Colonic mucosa (tissue), 4 donors: ENCODE measurements around the gene ACIN1. TPM values are rescaled to one million over a fixed set of nuclear protein-coding genes. Genes with fewer than 3 reads are reported as not detected.
A peak's percentile ranks its signal among the peaks of the same experiment; 100 is the strongest.

Experiments
- DNase-seq: peaks from one replicate; pipeline ENCODE4 v3.0.0-alpha.2; 2020
- H3K27ac ChIP-seq: fragments of 200-600 bp; one replicate; pipeline ENCODE4 v1.8.0; 2021
- H3K27me3 ChIP-seq: fragments of 200-600 bp; one replicate; pipeline ENCODE4 v1.8.0; 2021
- H3K36me3 ChIP-seq: fragments of 200-600 bp; one replicate; pipeline ENCODE4 v1.8.0; 2021
- H3K4me1 ChIP-seq: fragments of 200-600 bp; one replicate; pipeline ENCODE4 v1.8.0; 2021; ENCODE audit warnings: mild to moderate bottlenecking
- H3K4me3 ChIP-seq: fragments of 200-600 bp; one replicate; pipeline ENCODE4 v1.8.0; 2021
- H3K9ac ChIP-seq, 2 donors: one replicate each; pipeline ENCODE4 v1.7.0; 2013; ENCODE audit warnings: control low read depth in 2 of 2, low read depth in 2 of 2, low read length in 2 of 2
- H3K9me3 ChIP-seq: fragments of 200-600 bp; one replicate; pipeline ENCODE4 v1.8.0; 2021
- CTCF ChIP-seq: fragments of 200-600 bp; IDR thresholded peaks from one replicate; pipeline ENCODE4 v1.8.0; 2022; ENCODE audit warnings: antibody characterized with exemption, mild to moderate bottlenecking
- intact Hi-C: fragments of 100-400 bp; cut with DNase I; formaldehyde crosslinking; loops from one replicate; pipeline ENCODE4 v1.14.1; 2022
- total RNA-seq, 2 donors: library from RNA; stranded (reverse); fragmentation: NEBNext Ultra II Directional in 1 of 2; extraction: Animal tissue kit (Norgen Biotek cat#: 25700) in 1 of 2; gene quantifications; one replicate each; pipeline ENCODE4 v1.2.1, GENCODE V29; 2021
- donor health status: healthy.
- donor health status: DM: no; HTN: no; CAD: no.
- donor health status: DM: no; HTN: no; CAD: no.

ACIN1 gene
- 100 to 1,000 TPM in 1 of 2 donors, 10 to 100 TPM in 1; 99.4 to 154 TPM for total RNA-seq

GRCh38 chr14:23094666-23095195 lies at the start of gene ACIN1:
Gene ACIN1, minus strand, starts transcription at chr14:23095136. Its CDS starts 24 bp downstream, at chr14:23095112.
- Histone ChIP-seq H3K9me3 (no peaks in the 10 kb centered on the region), H3K27me3 (no peaks in the 10 kb centered on the region), H3K4me1 (peaks cover 4% of the 10 kb centered on the region), H3K4me3 (peak within 1 kb of the TSS; percentile 74), H3K27ac (peak within 1 kb of the TSS; percentile 98), H3K36me3 (peaks cover 17% of the 10 kb centered on the region), H3K9ac (peak within 1 kb of the TSS; percentile 98 to 99)
- intact Hi-C loops: no loop called here
- peak; percentile 85 for DNase-seq
- TF ChIP-seq CTCF: no peak

GRCh38 chr14:23143911-23144310 lies 49.0 kb upstream of the ACIN1 start:
- no peak overlapping the region for H3K9ac ChIP-seq
- no peak for DNase-seq
- TF ChIP-seq CTCF: no peak
- H3K36me3 ChIP-seq: no peaks in the 10 kb centered on the region
- H3K27me3 ChIP-seq: no peaks in the 10 kb centered on the region
- intact Hi-C loops: no loop called here
- no peaks in the 10 kb centered on the region for H3K9me3 ChIP-seq
- H3K4me3 ChIP-seq: no peak overlapping the region
- no peaks in the 10 kb centered on the region for H3K4me1 ChIP-seq
- no peak overlapping the region for H3K27ac ChIP-seq

- no peaks in the 10 kb centered on the region for H3K9me3 ChIP-seq
- no peaks in the 10 kb centered on the region for H3K4me1 ChIP-seq
- no peak for TF ChIP-seq CTCF
- H3K36me3 ChIP-seq: no peaks in the 10 kb centered on the region
- no peak overlapping the region for H3K9ac ChIP-seq
- H3K4me3 ChIP-seq: no peak overlapping the region
- no peak overlapping the region for H3K27ac ChIP-seq
- no peak for DNase-seq
- H3K27me3 ChIP-seq: no peaks in the 10 kb centered on the region
- intact Hi-C loops: no loop called here
Measured at GRCh38 chr14:23142826-23143225, 47.9 kb upstream of the ACIN1 start.

- no peak for TF ChIP-seq CTCF
- Histone ChIP-seq H3K27me3 (no peaks in the 10 kb centered on the region), H3K4me1 (no peaks in the 10 kb centered on the region), H3K9ac (no peak overlapping the region), H3K4me3 (no peak overlapping the region), H3K9me3 (no peaks in the 10 kb centered on the region), H3K36me3 (no peaks in the 10 kb centered on the region), H3K27ac (no peak overlapping the region)
- intact Hi-C loops: no loop called here
- DNase-seq: no peak
Measured at GRCh38 chr14:23141706-23142444, 46.9 kb upstream of the ACIN1 start.

GRCh38 chr14:23140371-23140770 lies 45.4 kb upstream of the ACIN1 start:
- Histone ChIP-seq H3K27ac (no peak overlapping the region), H3K4me1 (no peaks in the 10 kb centered on the region), H3K36me3 (no peaks in the 10 kb centered on the region), H3K27me3 (no peaks in the 10 kb centered on the region), H3K9me3 (no peaks in the 10 kb centered on the region), H3K9ac (no peak overlapping the region), H3K4me3 (no peak overlapping the region)
- TF ChIP-seq CTCF: no peak
- no peak for DNase-seq
- intact Hi-C loops: no loop called here
